ENCODE results near the gene NCOA3.
"Not testable (repeated sequence)": the region's sequence is repeated elsewhere in the genome, so short reads cannot be mapped to it uniquely, and the experiment has no call there.

The NCOA3 gene

DNA sequence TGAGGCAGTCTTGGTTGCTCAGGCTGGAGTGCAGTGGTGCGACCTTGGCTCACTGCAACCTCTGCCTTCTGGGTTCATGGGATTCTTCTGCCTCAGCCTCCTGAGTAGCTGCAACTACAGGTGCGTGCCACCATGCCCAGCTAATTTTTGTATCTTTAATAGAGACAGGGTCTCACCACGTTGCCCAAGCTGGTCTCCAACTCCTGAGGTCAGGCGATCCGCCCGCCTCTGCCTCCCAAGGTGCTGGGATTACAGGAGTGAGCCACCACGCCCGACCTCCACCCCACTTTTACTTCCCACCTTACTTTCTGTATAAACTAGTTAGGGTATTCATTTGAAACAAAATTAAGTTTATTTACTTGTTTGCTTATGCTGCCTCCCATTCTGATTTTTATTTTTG is 86.5 kb downstream of the NCOA3 start:
- TF ChIP-seq GATA1 (IDR thresholded peaks at IDR 0.05; ENCODE audit: low read depth, low read length), result no peak
- TF ChIP-seq POLR2A (IDR thresholded peaks at IDR 0.05; ENCODE audit: low read length), result no peak
- no peak for DNase-seq

DNA sequence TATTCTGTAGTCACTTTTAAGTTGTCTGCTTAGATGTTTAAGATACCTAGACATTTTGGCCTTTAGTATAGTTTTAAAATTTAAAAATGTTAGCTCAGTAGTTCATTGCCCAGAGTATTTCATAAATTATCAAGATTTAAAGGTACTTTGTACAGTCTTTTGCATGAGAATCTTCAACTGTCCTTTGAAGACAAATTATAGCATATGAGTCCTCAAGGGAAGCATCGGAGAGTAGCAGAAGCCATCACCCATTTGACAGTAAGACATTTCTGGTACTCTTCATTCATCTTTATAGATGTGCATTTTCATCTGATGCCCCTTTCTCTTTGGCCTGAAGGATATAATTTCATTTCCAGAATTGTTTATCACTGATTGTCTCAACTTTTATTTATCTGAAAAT is 89.5 kb downstream of the NCOA3 start:
- no peak for TF ChIP-seq POLR2A (IDR thresholded peaks at IDR 0.05; ENCODE audit: low read length)
- no peak for TF ChIP-seq GATA1 (IDR thresholded peaks at IDR 0.05; ENCODE audit: low read depth, low read length)
- no peak for DNase-seq

DNA sequence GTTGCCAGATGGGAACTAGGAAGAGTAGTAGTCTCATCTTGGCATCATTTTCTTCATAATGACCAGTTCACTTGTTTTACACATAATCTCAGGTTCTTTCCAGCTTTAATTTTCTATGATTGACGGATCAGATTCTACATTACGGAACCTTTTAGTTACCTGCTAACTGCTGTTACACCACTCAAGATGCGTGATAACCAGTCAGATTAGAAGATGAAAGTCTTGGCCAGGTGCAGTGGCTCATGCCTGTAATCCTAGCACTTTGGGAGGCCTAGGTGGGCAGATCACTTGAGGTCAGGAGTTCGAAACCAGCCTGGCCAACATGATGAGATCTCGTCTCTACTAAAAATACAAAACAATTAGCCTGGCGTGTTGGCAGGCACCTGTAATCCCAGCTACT is 92.5 kb downstream of the NCOA3 start:
- DNase-seq, result no peak
- TF ChIP-seq GATA1 (IDR thresholded peaks at IDR 0.05; ENCODE audit: low read depth, low read length) (no peak), POLR2A (IDR thresholded peaks at IDR 0.05; ENCODE audit: low read length) (no peak)

DNA sequence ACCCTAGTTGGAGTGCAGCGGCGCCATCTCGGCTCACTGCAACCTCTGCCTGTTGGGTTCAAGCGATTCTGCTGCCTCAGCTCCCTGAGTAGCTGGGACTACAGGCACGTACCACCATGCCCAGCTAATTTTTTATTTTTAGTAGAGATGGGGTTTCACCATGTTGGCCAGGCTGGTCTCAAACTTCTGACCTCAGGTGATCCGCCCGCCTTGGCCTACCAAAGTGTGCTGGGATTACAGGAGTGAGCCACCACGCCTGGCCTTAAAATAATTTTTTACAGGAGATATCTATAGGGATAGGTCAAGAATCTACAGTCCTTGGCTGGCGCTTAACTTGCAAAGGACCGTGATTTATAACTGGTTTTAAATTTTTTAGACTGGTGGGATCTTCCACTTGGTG is 93.5 kb downstream of the NCOA3 start:
- DNase-seq, result not testable (repeated sequence)

DNA sequence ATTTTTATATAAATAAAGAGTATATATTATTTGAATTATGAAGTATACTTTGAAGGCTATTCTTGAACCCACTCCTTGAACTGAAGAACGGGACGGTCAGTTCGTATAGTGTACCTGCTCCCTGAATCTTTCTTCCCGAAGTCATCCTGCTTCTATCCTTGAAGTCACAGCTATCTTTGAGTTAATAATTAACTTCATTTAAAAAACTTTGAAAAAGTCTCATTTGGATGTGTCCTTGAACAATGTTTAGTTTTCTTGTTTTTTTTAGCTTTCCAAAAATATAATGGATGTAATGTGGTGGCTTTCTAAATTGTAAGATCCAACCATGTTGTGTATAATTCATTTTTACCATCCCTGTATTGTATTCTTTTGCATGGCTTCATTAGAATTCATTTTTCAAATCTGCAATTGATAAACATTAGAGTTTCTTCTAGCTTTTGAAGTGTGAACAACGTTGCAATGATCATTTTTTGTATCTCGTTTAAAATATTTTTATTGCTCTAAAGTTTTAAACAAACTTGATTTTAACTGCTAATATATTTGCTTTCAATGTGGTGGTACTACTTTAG is 94.4 kb downstream of the NCOA3 start:
- DNase-seq, result no peak
- TF ChIP-seq POLR2A (IDR thresholded peaks at IDR 0.05; ENCODE audit: low read length) (no peak), GATA1 (IDR thresholded peaks at IDR 0.05; ENCODE audit: low read depth, low read length) (no peak)

DNA sequence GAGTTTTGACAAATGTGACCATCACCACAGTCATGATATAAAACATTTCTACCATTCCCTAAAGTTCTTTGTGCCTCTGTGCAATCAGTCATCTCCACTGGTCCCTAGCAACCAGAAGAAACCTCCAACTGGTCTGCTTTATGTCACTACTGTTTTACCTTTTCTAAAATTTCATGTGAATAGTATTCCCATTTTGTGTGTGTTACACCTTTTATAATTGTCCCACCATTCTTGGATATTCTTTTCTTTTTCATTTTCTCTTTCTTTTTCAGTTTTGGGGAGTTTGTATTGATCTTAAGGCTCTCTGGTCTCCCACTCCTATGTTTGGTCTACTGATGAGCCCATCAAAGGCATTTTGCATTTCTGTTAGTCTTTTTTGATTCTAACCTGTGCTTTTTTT is 95.4 kb downstream of the NCOA3 start:
- no peak for TF ChIP-seq GATA1 (IDR thresholded peaks at IDR 0.05; ENCODE audit: low read depth, low read length)
- no peak for TF ChIP-seq POLR2A (IDR thresholded peaks at IDR 0.05; ENCODE audit: low read length)
- no peak for DNase-seq

DNA sequence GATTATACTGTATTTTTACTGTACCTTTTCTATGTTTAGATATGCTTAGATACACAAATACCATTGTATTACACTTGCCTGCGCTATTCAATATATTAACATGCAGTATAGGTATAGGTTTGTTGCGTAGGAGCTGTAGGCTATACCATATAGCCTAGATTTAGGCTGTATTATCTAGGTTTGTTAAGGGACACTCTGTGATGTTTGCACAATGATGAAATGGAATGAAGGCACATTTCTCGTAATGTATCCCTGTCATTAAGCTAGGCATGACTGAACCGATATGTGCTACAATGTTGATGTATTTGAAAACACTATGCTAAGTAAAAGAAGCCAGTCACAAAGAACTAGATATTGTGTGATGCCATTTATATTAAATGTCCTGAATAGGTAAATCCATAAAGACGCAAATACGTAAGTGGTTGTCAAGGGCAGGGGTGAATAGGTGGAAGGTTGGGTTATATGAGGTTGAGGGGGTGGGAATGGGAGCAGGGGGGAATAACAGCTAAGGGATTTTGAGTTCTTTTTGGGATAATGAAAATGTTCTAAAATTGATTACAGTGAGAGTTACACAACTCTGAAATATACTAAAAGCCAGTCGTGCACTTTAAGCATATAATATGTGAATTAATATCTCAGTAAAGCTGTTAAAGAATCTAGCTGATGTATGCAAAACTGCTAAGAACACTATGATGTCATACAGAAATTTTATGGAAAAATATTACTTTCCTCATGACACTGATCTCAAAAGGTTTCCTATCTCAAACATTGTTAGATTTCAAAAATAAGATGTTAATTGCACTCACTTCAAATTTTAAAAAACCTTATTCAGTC is 97.4 kb downstream of the NCOA3 start:
- no peak for DNase-seq
- TF ChIP-seq POLR2A (IDR thresholded peaks at IDR 0.05; ENCODE audit: low read length) (no peak), GATA1 (IDR thresholded peaks at IDR 0.05; ENCODE audit: low read depth, low read length) (no peak)

DNA sequence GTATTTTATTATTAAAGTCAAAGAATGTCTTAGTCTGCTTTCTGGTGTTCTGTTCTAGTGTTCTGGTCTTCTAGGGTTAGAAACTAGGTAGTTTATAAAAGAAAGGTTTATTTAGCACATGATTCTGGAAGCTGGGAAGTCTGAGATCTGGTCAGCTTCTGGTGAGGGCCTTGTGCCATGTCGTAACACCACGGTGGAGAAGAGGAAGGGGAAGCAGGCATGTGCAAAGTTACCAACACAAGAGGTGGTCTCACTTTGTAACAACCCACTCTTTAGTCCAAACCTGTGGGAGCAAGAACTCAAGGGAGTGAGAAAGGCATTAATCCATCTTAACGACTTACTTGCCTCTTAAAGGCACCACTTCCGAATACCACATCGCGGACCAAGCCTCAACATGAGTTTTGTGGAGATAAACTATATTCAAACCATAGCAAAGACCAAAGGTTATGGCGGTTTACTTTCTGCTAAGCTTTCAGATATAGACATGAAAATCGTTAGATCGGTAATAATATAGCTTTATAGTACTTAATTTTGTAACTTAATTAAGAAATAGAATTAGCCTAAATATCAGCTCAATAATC is 99.4 kb downstream of the NCOA3 start:
- TF ChIP-seq POLR2A (IDR thresholded peaks at IDR 0.05; ENCODE audit: low read length) (no peak), GATA1 (IDR thresholded peaks at IDR 0.05; ENCODE audit: low read depth, low read length) (no peak)
- no peak for DNase-seq

DNA sequence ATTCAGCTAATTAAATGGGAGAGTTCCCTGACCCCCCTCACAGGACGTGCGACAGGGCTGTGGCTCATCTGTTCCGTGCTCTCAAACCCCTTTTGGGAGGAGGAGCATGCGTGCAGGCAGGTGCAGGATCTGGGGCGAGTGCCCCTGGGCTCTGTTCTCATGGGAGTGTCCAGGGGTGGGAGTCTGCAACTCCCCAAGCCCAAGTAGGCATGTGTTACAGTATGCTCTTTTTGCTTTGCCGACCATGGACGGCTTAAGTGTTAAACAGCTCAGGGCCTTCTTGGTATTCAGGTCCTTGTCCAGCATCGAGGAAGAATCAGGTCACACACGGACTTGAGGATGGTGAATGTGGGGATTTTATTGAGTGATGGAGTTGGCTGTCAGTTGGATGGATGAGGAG is 101.6 kb downstream of the NCOA3 start:
- no peak for TF ChIP-seq GATA1 (IDR thresholded peaks at IDR 0.05; ENCODE audit: low read depth, low read length)
- TF ChIP-seq POLR2A (IDR thresholded peaks at IDR 0.05; ENCODE audit: low read length), result no peak
- no peak for DNase-seq

DNA sequence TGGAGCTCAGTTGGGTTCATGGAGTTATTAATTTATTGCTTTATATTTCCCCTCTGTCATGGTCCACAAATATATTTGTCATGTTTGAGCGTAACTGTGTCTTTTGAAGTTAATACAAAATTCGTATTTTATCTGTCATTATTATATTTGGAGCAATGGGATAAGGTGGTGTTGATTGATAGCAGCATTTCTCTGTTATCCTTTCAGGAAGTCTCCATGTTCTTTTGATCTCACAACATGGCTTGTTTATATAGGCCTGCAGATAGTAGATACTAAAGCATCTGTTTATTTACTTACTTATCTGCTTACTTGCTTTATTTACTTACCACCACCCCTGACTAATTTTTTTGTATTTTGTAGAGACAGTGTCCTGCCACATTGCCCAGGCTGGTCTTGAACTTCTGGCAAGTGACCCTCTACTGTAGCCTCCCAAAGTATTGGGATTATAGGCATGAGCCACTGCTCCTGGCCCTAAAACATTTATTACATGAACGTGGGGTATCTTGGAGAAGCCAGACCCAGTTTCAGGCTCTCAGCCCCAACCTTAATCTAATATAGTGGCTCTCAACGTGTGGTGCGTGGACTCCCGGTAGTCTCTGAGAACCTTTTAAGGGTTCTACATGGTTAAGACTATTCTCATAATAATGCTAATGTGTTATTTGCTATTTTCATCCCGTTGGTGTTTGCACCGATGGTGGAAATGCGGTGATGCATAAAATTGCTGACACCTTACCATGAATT is 104.2 kb downstream of the NCOA3 start:
- TF ChIP-seq POLR2A (IDR thresholded peaks at IDR 0.05; ENCODE audit: low read length) (no peak), GATA1 (IDR thresholded peaks at IDR 0.05; ENCODE audit: low read depth, low read length) (no peak)
- DNase-seq, result peak in 1 of 2 experiments; percentile 30

DNA sequence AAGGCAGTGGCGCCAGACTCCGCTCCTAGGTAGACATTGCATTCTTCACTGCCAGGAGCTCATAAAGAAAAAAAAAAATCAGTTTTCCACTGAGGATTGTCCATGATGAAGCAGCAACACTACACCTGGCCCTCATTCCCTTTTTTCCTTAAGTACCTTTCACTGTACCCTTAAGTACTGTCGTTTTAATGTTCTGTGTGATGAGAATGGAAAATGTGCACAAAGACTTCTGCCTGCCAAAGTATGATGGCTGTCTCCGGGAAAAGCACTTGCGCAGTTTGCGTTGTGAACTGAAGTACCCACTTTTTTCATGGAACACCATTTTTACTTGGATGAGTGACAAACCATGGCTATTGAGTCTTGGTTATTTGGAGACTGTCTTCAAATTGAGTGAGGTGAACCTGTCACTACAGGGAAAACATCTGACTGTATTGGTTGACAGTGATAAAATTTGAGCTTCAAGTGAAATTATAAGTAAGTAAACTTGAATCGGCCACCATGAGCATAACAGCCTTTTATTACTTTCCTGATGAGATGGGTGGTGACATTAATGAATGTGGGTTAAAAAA is 104.8 kb downstream of the NCOA3 start:
- TF ChIP-seq POLR2A (IDR thresholded peaks at IDR 0.05; ENCODE audit: low read length) (no peak), GATA1 (IDR thresholded peaks at IDR 0.05; ENCODE audit: low read depth, low read length) (no peak)
- no peak for DNase-seq

DNA sequence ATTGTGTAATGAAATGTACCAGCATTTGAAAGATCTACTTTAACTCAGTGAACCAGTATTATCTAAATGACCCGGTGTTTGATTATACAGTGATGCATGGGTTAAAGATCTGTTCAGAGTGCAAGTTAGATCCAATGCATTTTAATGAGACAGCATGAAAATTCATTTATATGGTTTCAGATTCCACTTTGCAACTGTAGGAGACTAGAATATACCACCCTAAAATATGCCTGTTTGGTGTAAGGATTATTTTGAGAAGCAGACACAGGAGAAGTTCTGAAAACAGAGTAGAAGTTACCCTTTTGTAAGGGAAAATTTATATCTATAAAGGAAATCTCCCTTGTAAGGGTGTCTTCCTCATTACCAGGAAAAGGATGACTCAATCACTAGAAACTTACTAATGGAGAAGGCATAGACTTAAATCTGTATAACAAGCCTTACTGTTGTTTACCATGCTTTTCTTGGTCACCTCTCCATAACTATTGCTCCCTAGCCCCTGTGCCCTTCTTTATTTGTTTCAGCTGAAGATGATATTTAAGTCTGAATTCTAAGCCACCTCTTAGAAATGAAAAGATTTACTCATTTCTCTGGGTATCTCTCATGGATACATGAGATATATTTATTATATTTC is 105.4 kb downstream of the NCOA3 start:
- DNase-seq, result peak; percentile 66 to 81
- TF ChIP-seq GATA1 (IDR thresholded peaks at IDR 0.05; ENCODE audit: low read depth, low read length) (peak; percentile 62), POLR2A (IDR thresholded peaks at IDR 0.05; ENCODE audit: low read length) (no peak)

DNA sequence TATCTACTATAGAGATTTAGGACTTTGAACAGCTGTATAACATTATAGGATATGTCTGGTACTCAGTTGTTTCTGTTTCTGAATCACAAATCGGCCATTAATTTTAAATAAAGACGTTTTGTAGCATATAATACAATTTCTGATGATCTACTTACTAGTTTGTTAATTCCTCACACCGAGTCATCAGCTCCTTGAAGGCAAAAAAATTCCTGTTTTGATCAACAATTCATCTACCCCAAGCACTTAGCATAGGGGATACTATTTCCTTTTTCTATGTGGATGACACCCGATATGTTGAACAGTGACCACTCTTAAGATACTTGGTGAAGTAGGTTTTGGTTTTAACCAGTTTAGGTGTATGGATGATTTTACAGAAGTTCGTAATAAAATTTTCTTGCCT is 107.3 kb downstream of the NCOA3 start:
- DNase-seq, result no peak
- no peak for TF ChIP-seq POLR2A (IDR thresholded peaks at IDR 0.05; ENCODE audit: low read length)
- no peak for TF ChIP-seq GATA1 (IDR thresholded peaks at IDR 0.05; ENCODE audit: low read depth, low read length)
